SK-N-MC (cell line): ENCODE data around the gene MYL3.
"Not testable (repeated sequence)": the region's sequence is repeated elsewhere in the genome, so short reads cannot be mapped to it uniquely, and the experiment has no call there.

Experiments used
- DNase-seq: peaks from one replicate; pipeline ENCODE4 v3.0.0-alpha.2; 2011; ENCODE audit warnings: low read depth, low spot score
- H3K27ac ChIP-seq: fragments of 200-600 bp; sonication (generic); 2 replicates; pipeline ENCODE4 v1.5.1; 2016; ENCODE audit warnings: mixed run types
- H3K36me3 ChIP-seq: fragments of 200-600 bp; sonication (generic); 2 replicates; pipeline ENCODE4 v1.6.1; 2017; ENCODE audit warnings: antibody characterized with exemption, low read length, mixed read lengths; ENCODE audit not compliant: insufficient read depth
- H3K4me3 ChIP-seq: fragments of 200-600 bp; sonication (generic); 2 replicates; pipeline ENCODE4 v1.5.1; 2016
- H3K9ac ChIP-seq: fragments of 200-600 bp; sonication (generic); 2 replicates; pipeline ENCODE4 v1.8.0; 2017; ENCODE audit warnings: mixed run types, mixed read lengths; ENCODE audit not compliant: insufficient read length
- H3K9me3 ChIP-seq: fragments of 200-600 bp; sonication (generic); 2 replicates; pipeline ENCODE4 v1.6.1; 2017; ENCODE audit warnings: low read depth, mild to moderate bottlenecking, antibody characterized with exemption, low read length, moderate library complexity, mixed read lengths
- EZH2 ChIP-seq: fragments of 200-600 bp; sonication (generic); IDR thresholded peaks from one replicate; pipeline ENCODE4 v1.6.1; 2017; ENCODE audit warnings: antibody characterized with exemption
- FOXP2 ChIP-seq: optimal IDR thresholded peaks from 2 replicates; pipeline ENCODE3; 2011; ENCODE audit warnings: mild to moderate bottlenecking, moderate library complexity; ENCODE audit not compliant: insufficient read depth; ENCODE audit errors: extremely low read length, control extremely low read depth
- POLR2AphosphoS5 ChIP-seq: IDR thresholded peaks from 2 replicates; pipeline ENCODE4 v1.6.1; 2012; ENCODE audit warnings: mild to moderate bottlenecking, low read depth, low read length, borderline replicate concordance

Gene MYL3

GRCh38 chr3:46829699-46830208 is 33.5 kb downstream of the MYL3 start:
- no peaks in the 10 kb centered on the region for H3K9me3 ChIP-seq
- no peak for TF ChIP-seq FOXP2
- TF ChIP-seq POLR2AphosphoS5: no peak
- TF ChIP-seq EZH2: no peak
- H3K9ac ChIP-seq: no peak overlapping the region
- DNase-seq: no peak
- H3K27ac ChIP-seq: no peak overlapping the region
- no peak overlapping the region for H3K4me3 ChIP-seq
- no peaks in the 10 kb centered on the region for H3K36me3 ChIP-seq

- Histone ChIP-seq H3K4me3 (no peak overlapping the region), H3K27ac (no peak overlapping the region), H3K36me3 (no peaks in the 10 kb centered on the region), H3K9ac (no peak overlapping the region), H3K9me3 (no peaks in the 10 kb centered on the region)
- no peak for DNase-seq
- TF ChIP-seq FOXP2 (no peak), POLR2AphosphoS5 (no peak), EZH2 (no peak)
Measured at GRCh38 chr3:46825450-46825849, 37.8 kb downstream of the MYL3 start.

DNA sequence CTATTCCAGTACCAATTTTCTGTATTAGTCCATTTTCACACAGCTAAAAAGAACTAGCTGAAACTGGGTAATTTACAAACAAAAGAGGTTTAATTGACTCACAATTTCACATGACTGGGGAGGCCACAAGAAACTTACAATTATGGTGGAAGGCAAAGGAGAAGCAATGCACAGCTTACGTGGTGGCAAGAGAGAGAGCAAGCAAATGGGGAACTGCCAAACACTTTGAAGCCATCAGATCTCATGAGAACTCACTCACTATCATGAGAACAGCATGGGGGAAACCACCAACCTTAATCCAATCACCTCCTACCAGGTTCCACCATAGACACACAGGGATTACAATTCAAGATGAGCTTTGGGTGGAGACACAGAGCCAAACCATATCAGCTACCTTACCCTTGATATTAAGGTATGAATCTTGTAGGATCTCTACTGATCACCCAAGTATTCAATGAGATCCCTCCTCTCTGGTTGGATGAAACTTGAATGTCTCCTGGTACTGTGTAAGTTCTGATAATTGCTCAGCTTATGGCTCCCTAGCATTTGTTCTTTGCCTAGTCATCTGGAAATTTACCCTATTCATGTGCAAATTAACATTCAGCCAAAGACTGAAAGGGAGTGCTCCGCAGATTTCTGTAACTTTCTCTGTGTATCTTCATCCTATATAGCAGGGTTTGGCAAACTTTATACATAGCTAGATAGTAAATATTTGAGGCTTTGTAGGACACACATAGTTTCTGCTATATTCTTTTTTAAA is 38.9 kb downstream of the MYL3 start:
- Histone ChIP-seq H3K9ac (no peak overlapping the region), H3K9me3 (no peaks in the 10 kb centered on the region), H3K36me3 (no peaks in the 10 kb centered on the region), H3K4me3 (no peak overlapping the region), H3K27ac (no peak overlapping the region)
- TF ChIP-seq FOXP2 (no peak), POLR2AphosphoS5 (no peak), EZH2 (no peak)
- DNase-seq: no peak

- DNase-seq, H3K27ac ChIP-seq: not testable (repeated sequence)
Measured at GRCh38 chr3:46823314-46823713, 39.9 kb downstream of the MYL3 start.

DNA sequence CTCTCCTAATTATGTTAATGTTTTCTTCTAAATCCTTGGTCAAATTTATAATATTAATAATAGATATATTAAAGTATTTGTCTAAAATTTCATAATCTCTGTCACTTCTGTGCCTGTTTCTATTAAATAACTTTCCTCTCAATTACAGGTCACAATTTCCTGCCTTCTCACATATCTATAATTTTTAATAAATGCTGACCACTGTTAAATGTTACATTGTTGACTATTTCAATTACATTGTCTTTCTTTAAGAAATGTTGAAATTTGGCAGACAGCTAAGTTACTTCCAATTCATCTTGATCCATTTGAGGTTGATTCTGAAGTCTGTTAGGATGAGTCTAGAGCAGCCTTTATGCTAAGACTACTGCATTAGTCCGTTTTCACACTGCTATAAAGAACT is 41.7 kb downstream of the MYL3 start:
- Histone ChIP-seq H3K27ac (no peak overlapping the region), H3K9ac (no peak overlapping the region), H3K9me3 (no peaks in the 10 kb centered on the region), H3K36me3 (no peaks in the 10 kb centered on the region), H3K4me3 (no peak overlapping the region)
- no peak for DNase-seq
- no peak for TF ChIP-seq FOXP2
- TF ChIP-seq POLR2AphosphoS5: no peak
- TF ChIP-seq EZH2: no peak

More at GRCh38 chr3:46823314-46823713, 39.9 kb downstream of the MYL3 start:
- not testable (repeated sequence) for H3K9ac ChIP-seq, H3K4me3 ChIP-seq, H3K36me3 ChIP-seq, H3K9me3 ChIP-seq

DNA sequence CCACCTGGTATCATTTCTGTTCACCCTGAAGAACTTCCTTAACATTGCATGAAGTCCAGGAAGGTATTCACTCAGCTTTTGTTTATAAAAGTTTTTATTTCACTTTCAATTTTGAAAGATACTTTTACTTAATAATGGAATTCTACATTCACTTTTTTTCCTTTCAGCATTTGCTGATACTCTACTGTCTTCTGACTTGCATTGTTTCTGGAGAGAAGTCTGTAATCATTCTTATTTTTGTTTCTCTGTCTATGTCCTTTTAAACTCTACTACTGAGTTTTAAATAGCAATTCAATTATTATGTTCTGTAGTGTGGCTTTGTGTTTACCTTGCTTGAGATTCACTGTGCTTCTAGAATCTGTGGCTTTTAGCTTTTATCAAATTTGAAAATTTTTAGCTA is 42.4 kb downstream of the MYL3 start:
- Histone ChIP-seq H3K4me3 (no peak overlapping the region), H3K27ac (no peak overlapping the region), H3K9ac (no peak overlapping the region), H3K36me3 (no peaks in the 10 kb centered on the region), H3K9me3 (no peaks in the 10 kb centered on the region)
- DNase-seq: no peak
- TF ChIP-seq POLR2AphosphoS5: no peak
- no peak for TF ChIP-seq EZH2
- TF ChIP-seq FOXP2: no peak

DNA sequence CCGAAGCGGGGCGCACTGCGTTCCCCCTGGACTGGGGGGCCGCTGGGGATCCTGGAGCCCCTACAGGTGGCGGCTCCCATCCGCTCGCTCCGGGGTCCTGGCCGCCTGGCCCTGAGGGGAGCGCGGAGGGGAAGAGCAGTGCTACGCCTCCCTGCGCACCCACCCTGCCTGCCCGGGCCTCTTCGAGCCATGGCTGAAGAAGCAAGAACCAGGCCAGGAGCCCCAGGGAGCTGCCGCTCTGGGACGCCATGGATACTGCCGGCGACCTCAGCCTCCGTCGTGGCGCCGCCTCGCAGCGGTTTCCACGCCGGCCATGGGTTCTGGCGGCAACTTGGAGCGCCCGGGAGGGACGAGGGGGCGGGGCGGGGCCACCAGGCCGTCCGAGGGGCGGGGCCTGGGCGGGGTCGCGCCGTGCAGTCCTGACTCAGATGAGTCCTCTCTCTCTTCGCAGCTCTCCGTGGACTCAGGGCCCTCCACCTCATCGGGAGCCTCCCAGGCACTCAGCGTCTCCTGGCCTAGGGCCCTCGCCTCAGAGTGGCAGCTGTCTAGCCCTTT is 50.9 kb downstream of the MYL3 start:
- Histone ChIP-seq H3K27ac (no peak overlapping the region), H3K9ac (no peak overlapping the region), H3K9me3 (no peaks in the 10 kb centered on the region), H3K36me3 (no peaks in the 10 kb centered on the region), H3K4me3 (no peak overlapping the region)
- no peak for DNase-seq
- TF ChIP-seq POLR2AphosphoS5 (no peak), EZH2 (no peak), FOXP2 (no peak)

GRCh38 chr3:46811615-46812236 is 51.5 kb downstream of the MYL3 start:
- no peak overlapping the region for H3K9ac ChIP-seq
- no peak overlapping the region for H3K4me3 ChIP-seq
- no peaks in the 10 kb centered on the region for H3K9me3 ChIP-seq
- TF ChIP-seq FOXP2 (no peak), EZH2 (no peak), POLR2AphosphoS5 (no peak)
- H3K36me3 ChIP-seq: no peaks in the 10 kb centered on the region
- H3K27ac ChIP-seq: no peak overlapping the region
- DNase-seq: no peak

GRCh38 chr3:46808766-46809165 is 54.5 kb downstream of the MYL3 start:
- H3K9me3 ChIP-seq, H3K27ac ChIP-seq, H3K36me3 ChIP-seq, H3K4me3 ChIP-seq, H3K9ac ChIP-seq, DNase-seq: not testable (repeated sequence)
